Endothelial cell (in vitro differentiated cells): Measurements from ENCODE around the gene MARS1. TPM values are rescaled to one million over a fixed set of nuclear protein-coding genes. Genes with fewer than 3 reads are reported as not detected.
"Not testable (repeated sequence)": the region's sequence is repeated elsewhere in the genome, so short reads cannot be mapped to it uniquely, and the experiment has no call there.

ENCODE experiments used
- DNase-seq: peaks from one replicate; pipeline ENCODE4 v3.0.0; 2021; ENCODE audit warnings: low spot score
- H3K27ac Mint-ChIP-seq: one replicate; pipeline ENCODE4 v1.8.0; 2021; ENCODE audit warnings: mixed read lengths, inconsistent platforms; ENCODE audit not compliant: unreplicated experiment
- H3K27me3 Mint-ChIP-seq: one replicate; pipeline ENCODE4 v1.8.0; 2021; ENCODE audit warnings: mild to moderate bottlenecking, moderate library complexity, mixed read lengths, inconsistent platforms; ENCODE audit not compliant: unreplicated experiment
- H3K36me3 Mint-ChIP-seq: one replicate; pipeline ENCODE4 v1.8.0; 2021; ENCODE audit warnings: mild to moderate bottlenecking, low read depth, mixed read lengths, inconsistent platforms; ENCODE audit not compliant: unreplicated experiment
- H3K4me1 Mint-ChIP-seq: one replicate; pipeline ENCODE4 v1.8.0; 2021; ENCODE audit warnings: mild to moderate bottlenecking, mixed read lengths, inconsistent platforms; ENCODE audit not compliant: unreplicated experiment
- H3K4me3 Mint-ChIP-seq: one replicate; pipeline ENCODE4 v1.8.0; 2021; ENCODE audit warnings: mild to moderate bottlenecking, mixed read lengths, inconsistent platforms; ENCODE audit not compliant: unreplicated experiment
- H3K9me3 Mint-ChIP-seq: one replicate; pipeline ENCODE4 v1.8.0; 2021; ENCODE audit warnings: mixed read lengths, inconsistent platforms; ENCODE audit not compliant: unreplicated experiment
- total RNA-seq: library from RNA; stranded (reverse); fragmentation: NEBNext Ultra II Directional; extraction: Animal tissue kit (Norgen Biotek cat#: 25700); gene quantifications from one replicate; pipeline ENCODE4 v1.2.1, GENCODE V29; 2021; ENCODE audit not compliant: unreplicated experiment
- TF ChIP-seq, protein P1 (sequence below): fragments of 200-600 bp; sonication (generic); IDR thresholded peaks from one replicate; pipeline ENCODE4 v1.5.0; 2021; ENCODE audit warnings: antibody characterized with exemption; ENCODE audit not compliant: unreplicated experiment

Gene MARS1
- total RNA-seq, 1 donor from 2014 or later: 183 TPM

GRCh38 chr12:57491393-57492280 is 3.8 kb downstream of the MARS1 start:
- Mint-ChIP-seq H3K36me3 (peaks cover 38% of the 10 kb centered on the region), H3K27me3 (peaks cover 4% of the 10 kb centered on the region), H3K27ac (peak overlapping the region; percentile 9), H3K4me3 (peak overlapping the region; percentile 66), H3K4me1 (peaks cover 12% of the 10 kb centered on the region), H3K9me3 (no peaks in the 10 kb centered on the region)
- DNase-seq: no peak
- TF ChIP-seq, protein P1, sequence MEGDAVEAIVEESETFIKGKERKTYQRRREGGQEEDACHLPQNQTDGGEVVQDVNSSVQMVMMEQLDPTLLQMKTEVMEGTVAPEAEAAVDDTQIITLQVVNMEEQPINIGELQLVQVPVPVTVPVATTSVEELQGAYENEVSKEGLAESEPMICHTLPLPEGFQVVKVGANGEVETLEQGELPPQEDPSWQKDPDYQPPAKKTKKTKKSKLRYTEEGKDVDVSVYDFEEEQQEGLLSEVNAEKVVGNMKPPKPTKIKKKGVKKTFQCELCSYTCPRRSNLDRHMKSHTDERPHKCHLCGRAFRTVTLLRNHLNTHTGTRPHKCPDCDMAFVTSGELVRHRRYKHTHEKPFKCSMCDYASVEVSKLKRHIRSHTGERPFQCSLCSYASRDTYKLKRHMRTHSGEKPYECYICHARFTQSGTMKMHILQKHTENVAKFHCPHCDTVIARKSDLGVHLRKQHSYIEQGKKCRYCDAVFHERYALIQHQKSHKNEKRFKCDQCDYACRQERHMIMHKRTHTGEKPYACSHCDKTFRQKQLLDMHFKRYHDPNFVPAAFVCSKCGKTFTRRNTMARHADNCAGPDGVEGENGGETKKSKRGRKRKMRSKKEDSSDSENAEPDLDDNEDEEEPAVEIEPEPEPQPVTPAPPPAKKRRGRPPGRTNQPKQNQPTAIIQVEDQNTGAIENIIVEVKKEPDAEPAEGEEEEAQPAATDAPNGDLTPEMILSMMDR: no peak

DNA sequence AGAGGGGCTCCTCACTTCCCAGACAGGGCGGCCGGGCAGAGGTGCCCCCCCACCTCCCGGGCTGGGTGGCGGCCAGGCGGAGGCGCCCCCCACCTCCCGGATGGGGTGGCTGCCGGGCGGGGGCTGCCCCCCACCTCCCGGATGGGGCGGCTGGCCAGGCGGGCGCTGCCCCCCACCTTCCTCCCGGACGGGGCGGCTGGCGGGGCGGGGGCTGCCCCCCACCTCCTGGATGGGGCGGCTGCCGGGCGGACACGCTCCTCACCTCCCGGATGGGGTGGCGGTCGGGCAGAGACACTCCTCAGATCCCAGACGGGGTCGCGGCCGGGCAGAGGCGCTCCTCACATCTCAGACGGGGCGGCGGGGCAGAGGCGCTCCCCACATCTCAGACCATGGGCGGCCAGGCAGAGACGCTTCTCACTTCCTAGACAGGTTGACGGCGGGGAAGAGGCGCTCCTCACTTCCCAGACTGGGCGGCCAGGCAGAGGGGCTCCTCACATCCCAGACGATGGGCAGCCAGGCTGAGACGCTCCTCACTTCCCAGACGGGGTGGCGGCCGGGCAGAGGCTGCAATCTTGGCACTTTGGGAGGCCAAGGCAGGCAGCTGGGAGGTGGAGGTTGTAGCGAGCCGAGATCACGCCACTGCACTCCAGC is 7.3 kb downstream of the MARS1 start:
- H3K4me1 Mint-ChIP-seq, H3K27me3 Mint-ChIP-seq, H3K27ac Mint-ChIP-seq, H3K4me3 Mint-ChIP-seq, H3K9me3 Mint-ChIP-seq, DNase-seq: not testable (repeated sequence)
- peaks cover 51% of the 10 kb centered on the region for H3K36me3 Mint-ChIP-seq

DNA sequence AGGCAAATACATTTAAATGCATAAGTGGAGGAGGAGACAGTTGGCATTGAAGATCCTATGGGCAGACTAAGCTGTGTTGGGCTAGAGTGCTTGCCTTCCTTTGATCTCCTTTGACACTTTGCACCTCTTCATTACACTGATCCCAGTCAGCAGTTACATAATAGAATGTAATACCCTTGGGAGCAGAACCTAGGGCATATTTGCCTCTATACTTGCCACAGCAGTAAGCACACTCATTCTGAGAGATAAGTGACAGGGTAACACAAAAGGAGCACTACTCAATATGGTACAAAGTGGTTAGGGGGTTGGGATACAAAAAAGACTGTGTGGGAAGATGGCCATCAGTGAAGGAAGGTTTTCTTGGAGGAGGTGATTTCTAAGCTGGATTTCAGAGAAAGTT is 9.0 kb downstream of the MARS1 start:
- TF ChIP-seq, protein P1: no peak
- Mint-ChIP-seq H3K27me3 (peaks cover 3% of the 10 kb centered on the region), H3K4me1 (peaks cover 7% of the 10 kb centered on the region), H3K36me3 (peaks cover 50% of the 10 kb centered on the region), H3K27ac (peak overlapping the region; percentile 38), H3K4me3 (peak overlapping the region; percentile 78), H3K9me3 (no peaks in the 10 kb centered on the region)
- no peak for DNase-seq

- peaks cover 3% of the 10 kb centered on the region for H3K27me3 Mint-ChIP-seq
- H3K36me3 Mint-ChIP-seq: peaks cover 54% of the 10 kb centered on the region
- H3K4me3 Mint-ChIP-seq: peak overlapping the region; percentile 78
- peaks cover 7% of the 10 kb centered on the region for H3K4me1 Mint-ChIP-seq
- peak overlapping the region; percentile 38 for H3K27ac Mint-ChIP-seq
- no peak for DNase-seq
- TF ChIP-seq, protein P1: no peak
- no peaks in the 10 kb centered on the region for H3K9me3 Mint-ChIP-seq
These were observed 9.6 kb downstream of the MARS1 start for GRCh38 chr12:57497223-57498131.

GRCh38 chr12:57498132-57498502 is 10.2 kb downstream of the MARS1 start:
- Mint-ChIP-seq H3K4me1 (peaks cover 7% of the 10 kb centered on the region), H3K36me3 (peaks cover 51% of the 10 kb centered on the region), H3K4me3 (peak overlapping the region; percentile 56), H3K9me3 (no peaks in the 10 kb centered on the region), H3K27ac (peak overlapping the region; percentile 11), H3K27me3 (peaks cover 1% of the 10 kb centered on the region)
- TF ChIP-seq, protein P1: no peak
- no peak for DNase-seq
